Brain microvascular endothelial cell (primary cell): ENCODE measurements around the gene STK10.

ENCODE experiments used
- DNase-seq: peaks from one replicate; pipeline ENCODE4 v3.0.0-alpha.2; 2020
- H3K27ac ChIP-seq: fragments of 250-450 bp; sonication (Bioruptor Pico); 2 replicates; pipeline ENCODE4 v1.5.1; 2020; ENCODE audit warnings: mild to moderate bottlenecking, moderate library complexity
- H3K27me3 ChIP-seq: fragments of 250-450 bp; sonication (Bioruptor Pico); replicated peaks from 2 replicates; pipeline ENCODE4 v1.5.1; 2020; ENCODE audit warnings: mild to moderate bottlenecking
- H3K36me3 ChIP-seq: fragments of 250-450 bp; sonication (Bioruptor Pico); replicated peaks from 2 replicates; pipeline ENCODE4 v1.5.1; 2020; ENCODE audit warnings: mild to moderate bottlenecking
- H3K4me3 ChIP-seq: 2 replicates; pipeline ENCODE4 v1.5.1; 2011; ENCODE audit warnings: low read depth, mild to moderate bottlenecking, control low read depth, low read length, moderate library complexity
- in situ Hi-C: cut with HindIII; loops from 2 replicates; pipeline ENCODE4 v1.10.0; 2017; ENCODE audit warnings: low sequenced_read_pairs, low pct_ligation_motif_present
- TF ChIP-seq, protein P1 (sequence below): IDR thresholded peaks from 2 replicates; pipeline ENCODE4 v1.5.1; 2011; ENCODE audit warnings: low read depth, mild to moderate bottlenecking, moderate library complexity, low read length, control low read depth, inconsistent platforms; ENCODE audit errors: missing control alignments

The STK10 gene

DNA sequence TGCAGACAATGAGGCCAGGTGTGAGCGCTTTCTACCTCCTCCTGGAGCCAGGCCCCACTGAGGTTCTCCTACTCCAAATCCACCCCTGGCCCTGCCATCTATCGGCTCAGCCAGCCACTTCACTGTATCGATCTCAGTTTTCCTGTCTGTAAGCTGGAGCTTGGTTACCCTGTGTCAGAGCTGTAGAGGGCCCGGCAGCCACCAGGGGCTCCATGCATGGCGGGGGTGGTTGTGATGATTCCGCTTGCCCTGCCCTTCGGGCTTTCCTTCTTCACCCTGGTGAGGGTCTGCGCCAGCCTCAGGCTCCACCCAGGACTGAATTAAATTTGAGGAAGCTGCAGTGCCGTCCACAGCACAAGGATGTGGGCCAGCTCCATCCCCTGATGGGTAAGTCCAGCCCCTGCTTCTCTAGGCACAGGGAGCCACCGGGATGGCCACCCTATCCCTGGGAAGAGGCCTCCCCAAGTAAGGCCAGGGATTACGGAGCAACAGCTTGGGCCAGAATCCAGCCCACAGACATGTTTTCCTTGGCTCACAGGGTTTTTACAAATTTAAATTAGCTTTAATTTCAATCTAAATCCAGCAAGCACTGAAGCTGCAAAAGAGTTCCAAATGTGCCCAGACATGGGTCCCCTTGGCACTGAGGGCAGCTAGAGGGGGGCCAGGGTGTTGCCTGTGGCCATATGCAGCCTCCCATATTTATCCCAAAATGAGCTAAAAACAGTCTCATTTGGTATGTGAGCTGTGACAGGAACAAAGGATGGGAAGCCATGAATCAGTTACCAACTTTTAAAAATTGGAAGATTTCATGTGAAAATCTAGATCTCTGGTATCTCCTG lies 92.4 kb downstream of the STK10 start:
- H3K36me3 ChIP-seq = peaks cover 27% of the 10 kb centered on the region
- no peaks in the 10 kb centered on the region for H3K27me3 ChIP-seq
- H3K4me3 ChIP-seq = no peak overlapping the region
- H3K27ac ChIP-seq = no peak overlapping the region
- TF ChIP-seq, protein P1, sequence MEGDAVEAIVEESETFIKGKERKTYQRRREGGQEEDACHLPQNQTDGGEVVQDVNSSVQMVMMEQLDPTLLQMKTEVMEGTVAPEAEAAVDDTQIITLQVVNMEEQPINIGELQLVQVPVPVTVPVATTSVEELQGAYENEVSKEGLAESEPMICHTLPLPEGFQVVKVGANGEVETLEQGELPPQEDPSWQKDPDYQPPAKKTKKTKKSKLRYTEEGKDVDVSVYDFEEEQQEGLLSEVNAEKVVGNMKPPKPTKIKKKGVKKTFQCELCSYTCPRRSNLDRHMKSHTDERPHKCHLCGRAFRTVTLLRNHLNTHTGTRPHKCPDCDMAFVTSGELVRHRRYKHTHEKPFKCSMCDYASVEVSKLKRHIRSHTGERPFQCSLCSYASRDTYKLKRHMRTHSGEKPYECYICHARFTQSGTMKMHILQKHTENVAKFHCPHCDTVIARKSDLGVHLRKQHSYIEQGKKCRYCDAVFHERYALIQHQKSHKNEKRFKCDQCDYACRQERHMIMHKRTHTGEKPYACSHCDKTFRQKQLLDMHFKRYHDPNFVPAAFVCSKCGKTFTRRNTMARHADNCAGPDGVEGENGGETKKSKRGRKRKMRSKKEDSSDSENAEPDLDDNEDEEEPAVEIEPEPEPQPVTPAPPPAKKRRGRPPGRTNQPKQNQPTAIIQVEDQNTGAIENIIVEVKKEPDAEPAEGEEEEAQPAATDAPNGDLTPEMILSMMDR = peak; percentile 24
- no peak for DNase-seq
- in situ Hi-C loops = no loop called here

DNA sequence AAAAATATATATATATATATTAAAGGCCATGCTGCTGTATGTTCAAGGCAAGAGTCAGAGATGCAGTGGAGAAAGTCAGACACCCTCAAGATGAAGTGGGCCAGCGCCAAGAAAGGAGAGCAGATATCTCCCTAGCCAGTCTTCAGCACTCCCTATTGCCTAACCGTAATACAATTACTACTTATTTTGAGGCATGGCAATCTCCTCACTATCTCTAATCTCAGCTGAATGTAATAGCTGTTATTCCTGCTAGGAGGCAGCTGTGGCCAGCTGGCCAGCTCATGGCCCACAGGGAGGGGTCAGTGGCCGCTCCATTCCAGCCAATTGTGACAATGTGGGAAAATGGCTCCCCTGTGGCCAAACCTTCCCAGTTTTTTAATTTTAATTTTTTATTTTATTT lies 94.1 kb downstream of the STK10 start:
- H3K36me3 ChIP-seq = peaks cover 40% of the 10 kb centered on the region

DNA sequence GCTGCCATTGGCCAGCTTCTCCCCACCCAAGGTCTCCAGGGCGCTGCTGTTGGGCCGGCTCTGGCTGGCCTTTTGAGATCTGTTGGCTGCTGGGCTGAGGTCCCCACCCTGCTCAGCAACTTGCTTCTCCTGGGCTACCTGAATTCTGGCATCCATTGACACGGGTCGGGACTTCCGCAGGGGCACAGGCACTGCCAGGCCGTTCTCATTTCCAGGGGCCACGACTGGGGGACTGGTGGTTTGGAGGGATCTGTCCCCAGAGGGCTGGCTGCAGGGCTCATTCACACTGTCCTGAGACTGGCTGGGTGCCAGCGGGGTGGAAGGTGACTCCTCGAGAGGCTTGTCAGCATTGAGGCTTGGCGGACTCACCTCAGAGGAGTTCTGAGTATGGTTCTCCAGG lies 94.5 kb downstream of the STK10 start:
- in situ Hi-C loops = no loop called here
- H3K4me3 ChIP-seq = no peak overlapping the region
- peaks cover 42% of the 10 kb centered on the region for H3K36me3 ChIP-seq
- H3K27ac ChIP-seq = no peak overlapping the region
- TF ChIP-seq, protein P1 = no peak
- no peak for DNase-seq
- no peaks in the 10 kb centered on the region for H3K27me3 ChIP-seq

More for the DNA sequence above, 94.1 kb downstream of the STK10 start:
- DNase-seq = no peak
- TF ChIP-seq, protein P1 = peak; percentile 2
- H3K27ac ChIP-seq = no peak overlapping the region
- H3K27me3 ChIP-seq = no peaks in the 10 kb centered on the region
- in situ Hi-C loops = no loop called here
- H3K4me3 ChIP-seq = no peak overlapping the region

DNA sequence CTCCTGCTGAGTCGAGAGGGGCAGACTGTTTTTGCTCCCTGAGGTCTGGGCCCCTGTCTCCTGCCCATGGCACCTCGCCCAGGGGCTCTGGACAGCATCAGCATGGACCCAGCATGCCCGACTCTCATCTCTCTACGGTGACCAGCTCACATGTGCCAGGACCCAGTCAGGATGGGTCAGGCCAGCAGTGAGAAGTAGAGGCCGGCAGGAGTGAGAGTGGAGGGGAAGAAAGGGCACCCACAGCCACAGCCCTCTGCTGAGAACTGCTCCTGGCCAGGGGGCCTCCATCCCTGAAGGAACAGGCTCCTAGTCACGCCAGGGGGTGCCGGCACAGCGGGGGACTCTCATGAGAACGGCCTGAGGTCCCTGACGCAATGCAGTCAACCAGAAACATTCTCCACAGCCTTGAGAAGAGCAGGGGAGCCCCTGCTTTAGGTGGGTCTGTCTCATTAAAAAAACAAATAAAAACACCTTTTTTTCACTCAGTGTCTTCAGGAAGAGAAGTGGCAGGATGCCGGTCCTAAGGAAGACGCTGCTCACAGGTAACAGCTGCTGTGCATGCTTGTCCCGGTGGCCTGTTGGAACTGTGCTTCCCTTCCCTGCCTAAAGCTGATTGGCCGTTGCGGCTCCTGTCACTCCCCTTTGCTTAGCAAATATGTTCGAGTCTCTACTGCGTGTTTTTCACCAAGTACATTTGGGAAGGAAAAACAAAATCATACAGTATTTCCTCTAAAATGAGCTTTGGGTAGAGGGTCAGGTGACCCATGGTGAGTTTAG lies 95.9 kb downstream of the STK10 start:
- no peak for DNase-seq
- TF ChIP-seq, protein P1 = no peak
- Histone ChIP-seq H3K4me3 (no peak overlapping the region), H3K36me3 (peaks cover 42% of the 10 kb centered on the region), H3K27ac (no peak overlapping the region), H3K27me3 (no peaks in the 10 kb centered on the region)
- in situ Hi-C loops = no loop called here

DNA sequence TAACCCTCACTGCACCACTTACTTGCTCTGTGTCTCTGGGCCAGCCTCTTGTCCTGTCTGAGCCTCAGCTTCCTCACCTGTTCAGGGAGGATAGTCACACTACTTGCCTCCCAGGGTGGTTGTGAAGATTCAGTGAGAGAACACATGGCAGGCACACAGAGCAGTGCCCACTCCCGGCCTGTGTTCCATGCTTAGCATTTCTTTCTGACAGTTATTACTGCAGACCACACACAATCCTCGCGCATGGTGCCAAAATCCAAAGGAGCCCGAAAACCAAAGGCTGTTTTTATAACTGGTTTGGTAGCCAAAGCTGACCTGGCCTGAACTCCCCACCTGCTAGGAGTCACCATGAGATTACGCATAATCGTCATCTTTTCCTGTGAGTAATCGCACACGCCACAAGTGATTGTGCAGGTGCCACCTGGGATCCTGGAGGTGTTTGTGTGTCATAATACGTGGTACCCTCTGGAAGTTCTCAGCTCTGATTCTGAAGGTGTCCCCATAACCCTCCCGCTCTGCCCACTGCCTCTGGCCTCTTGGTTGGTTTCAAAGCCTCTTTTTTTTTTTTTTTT lies 97.0 kb downstream of the STK10 start:
- no peaks in the 10 kb centered on the region for H3K27me3 ChIP-seq
- TF ChIP-seq, protein P1 = no peak
- in situ Hi-C loops = no loop called here

More for the DNA sequence above, 97.0 kb downstream of the STK10 start:
- Histone ChIP-seq H3K36me3 (peaks cover 39% of the 10 kb centered on the region), H3K4me3 (no peak overlapping the region), H3K27ac (no peak overlapping the region)
- DNase-seq = no peak
